ENCODE results near the gene CCDC88B. TPM values are rescaled to one million over a fixed set of nuclear protein-coding genes. Genes with fewer than 3 reads are reported as not detected.

Gene CCDC88B
- total and polyA plus RNA-seq, 4 donors = 13.6 to 56.8 (median 43.4) TPM

DNA sequence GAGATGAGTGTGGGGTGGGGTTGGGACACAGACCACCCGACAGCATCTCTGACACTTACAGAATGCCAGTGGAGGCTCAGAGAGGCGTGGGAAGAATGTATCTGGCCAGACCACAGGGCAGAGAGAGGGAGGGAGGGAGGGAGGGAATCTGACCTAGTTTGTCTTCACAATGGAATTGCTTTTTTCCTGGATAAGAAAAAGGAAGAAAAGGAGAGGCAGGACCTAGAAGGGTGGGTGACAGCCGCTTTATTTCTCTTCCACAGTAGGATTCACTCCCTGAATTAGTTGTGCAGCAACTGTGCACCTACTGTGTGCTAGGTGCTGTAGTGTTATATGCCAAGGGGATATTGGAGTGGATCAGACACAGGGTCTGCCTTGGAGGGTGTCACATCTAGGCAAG is 45.2 kb upstream of the CCDC88B start:
- TF ChIP-seq, protein P1, sequence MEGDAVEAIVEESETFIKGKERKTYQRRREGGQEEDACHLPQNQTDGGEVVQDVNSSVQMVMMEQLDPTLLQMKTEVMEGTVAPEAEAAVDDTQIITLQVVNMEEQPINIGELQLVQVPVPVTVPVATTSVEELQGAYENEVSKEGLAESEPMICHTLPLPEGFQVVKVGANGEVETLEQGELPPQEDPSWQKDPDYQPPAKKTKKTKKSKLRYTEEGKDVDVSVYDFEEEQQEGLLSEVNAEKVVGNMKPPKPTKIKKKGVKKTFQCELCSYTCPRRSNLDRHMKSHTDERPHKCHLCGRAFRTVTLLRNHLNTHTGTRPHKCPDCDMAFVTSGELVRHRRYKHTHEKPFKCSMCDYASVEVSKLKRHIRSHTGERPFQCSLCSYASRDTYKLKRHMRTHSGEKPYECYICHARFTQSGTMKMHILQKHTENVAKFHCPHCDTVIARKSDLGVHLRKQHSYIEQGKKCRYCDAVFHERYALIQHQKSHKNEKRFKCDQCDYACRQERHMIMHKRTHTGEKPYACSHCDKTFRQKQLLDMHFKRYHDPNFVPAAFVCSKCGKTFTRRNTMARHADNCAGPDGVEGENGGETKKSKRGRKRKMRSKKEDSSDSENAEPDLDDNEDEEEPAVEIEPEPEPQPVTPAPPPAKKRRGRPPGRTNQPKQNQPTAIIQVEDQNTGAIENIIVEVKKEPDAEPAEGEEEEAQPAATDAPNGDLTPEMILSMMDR (IDR thresholded peaks at IDR 0.05; ENCODE audit: control extremely low read depth, extremely low read depth) = no peak
- Histone ChIP-seq H3K27me3 (ENCODE audit: control insufficient read depth in 3 of 3, insufficient read depth in 3 of 3, low read length in 2 of 3) (peaks cover 0 to 80% (median 69%) of the 10 kb centered on the region in 3 donors), H3K4me3 (no peak overlapping the region), H3K9me3 (ENCODE audit: control insufficient read depth in 4 of 4, insufficient read depth in 3 of 4, low read length in 3 of 4) (peaks cover 0 to 5% (median 0%) of the 10 kb centered on the region in 4 donors), H3K27ac (ENCODE audit: low read depth in 1 of 2, low read length in 1 of 2) (no peak overlapping the region), H3K36me3 (ENCODE audit: control insufficient read depth in 4 of 4, insufficient read depth in 4 of 4, low read length in 4 of 4) (no peaks in the 10 kb centered on the region), H3K9ac (ENCODE audit: insufficient read depth in 1 of 2, low read length in 2 of 2) (no peak overlapping the region), H3K4me1 (ENCODE audit: control insufficient read depth in 5 of 5, insufficient read depth in 5 of 5, low read length in 5 of 5) (peaks cover 0 to 20% (median 9%) of the 10 kb centered on the region in 5 donors)
- DNase-seq (no peak), ATAC-seq (ENCODE audit: insufficient read depth, low FRiP score) (no peak)
- WGBS, 2 donors = 60 to 73% methylated on average over 3 of the region's 3 CpGs

DNA sequence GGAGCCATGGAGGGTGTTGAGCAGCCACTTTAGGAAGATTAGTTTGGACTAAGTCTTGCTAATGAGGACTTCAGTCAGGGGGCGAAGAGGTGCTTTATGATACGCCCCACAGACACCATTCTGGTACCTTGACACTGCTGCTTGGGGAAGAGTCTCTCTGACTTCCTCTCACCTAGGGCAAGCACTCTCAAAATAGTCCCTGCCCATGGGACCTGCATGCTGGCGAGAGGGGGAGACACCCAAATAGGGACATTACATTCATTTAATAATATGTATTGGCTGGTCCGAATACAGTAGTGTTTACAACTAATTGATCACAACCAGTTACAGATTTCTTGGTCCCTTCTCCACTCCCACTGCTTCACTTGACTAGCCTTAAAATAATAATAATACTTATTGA is 44.2 kb upstream of the CCDC88B start:
- ATAC-seq (ENCODE audit: insufficient read depth, low FRiP score) (no peak), DNase-seq (no peak)
- H3K27me3 ChIP-seq (ENCODE audit: control insufficient read depth in 3 of 3, insufficient read depth in 3 of 3, low read length in 2 of 3) = peaks cover 0 to 82% (median 71%) of the 10 kb centered on the region in 3 donors
- peaks cover 0 to 4% (median 0%) of the 10 kb centered on the region in 4 donors for H3K9me3 ChIP-seq (ENCODE audit: control insufficient read depth in 4 of 4, insufficient read depth in 3 of 4, low read length in 3 of 4)
- H3K4me3 ChIP-seq = no peak overlapping the region
- no peak overlapping the region for H3K27ac ChIP-seq (ENCODE audit: low read depth in 1 of 2, low read length in 1 of 2)
- H3K4me1 ChIP-seq (ENCODE audit: control insufficient read depth in 5 of 5, insufficient read depth in 5 of 5, low read length in 5 of 5) = peaks cover 0 to 27% (median 10%) of the 10 kb centered on the region in 5 donors
- no peaks in the 10 kb centered on the region for H3K36me3 ChIP-seq (ENCODE audit: control insufficient read depth in 4 of 4, insufficient read depth in 4 of 4, low read length in 4 of 4)
- 90 to 94% methylated on average over 4 of the region's 4 CpGs for WGBS, 2 donors
- H3K9ac ChIP-seq (ENCODE audit: insufficient read depth in 1 of 2, low read length in 2 of 2) = no peak overlapping the region
- TF ChIP-seq, protein P1 (IDR thresholded peaks at IDR 0.05; ENCODE audit: control extremely low read depth, extremely low read depth) = no peak

DNA sequence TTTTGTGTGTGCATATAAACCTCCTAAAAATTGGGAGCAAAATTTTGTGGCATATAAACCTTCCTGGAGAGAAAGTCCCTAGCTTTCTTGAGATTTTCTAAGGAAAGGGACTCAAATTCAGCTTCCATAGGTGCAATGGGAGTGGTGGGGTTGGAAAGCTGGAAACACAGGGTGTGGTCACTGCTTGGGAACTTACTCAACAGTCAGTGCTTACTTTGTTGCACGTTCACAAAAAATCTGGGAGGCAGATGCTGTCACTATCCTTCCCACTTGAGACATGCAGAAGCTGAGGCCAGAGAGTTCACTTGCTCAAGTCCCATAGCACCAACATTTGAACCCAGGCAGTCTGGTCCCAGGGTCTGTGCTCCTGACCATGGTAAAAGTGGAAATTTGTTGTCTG is 43.8 kb upstream of the CCDC88B start:
- no peaks in the 10 kb centered on the region for H3K36me3 ChIP-seq (ENCODE audit: control insufficient read depth in 4 of 4, insufficient read depth in 4 of 4, low read length in 4 of 4)
- H3K9ac ChIP-seq (ENCODE audit: insufficient read depth in 1 of 2, low read length in 2 of 2) = no peak overlapping the region
- 20 to 23% methylated on average over 1 of the region's 1 CpG for WGBS, 2 donors
- H3K27me3 ChIP-seq (ENCODE audit: control insufficient read depth in 3 of 3, insufficient read depth in 3 of 3, low read length in 2 of 3) = peaks cover 0 to 82% (median 72%) of the 10 kb centered on the region in 3 donors
- no peak for ATAC-seq (ENCODE audit: insufficient read depth, low FRiP score)
- no peak for DNase-seq
- no peak overlapping the region for H3K4me3 ChIP-seq
- peaks cover 0 to 28% (median 10%) of the 10 kb centered on the region in 5 donors for H3K4me1 ChIP-seq (ENCODE audit: control insufficient read depth in 5 of 5, insufficient read depth in 5 of 5, low read length in 5 of 5)
- no peak overlapping the region for H3K27ac ChIP-seq (ENCODE audit: low read depth in 1 of 2, low read length in 1 of 2)
- TF ChIP-seq, protein P1 (IDR thresholded peaks at IDR 0.05; ENCODE audit: control extremely low read depth, extremely low read depth) = no peak
- peaks cover 0 to 2% (median 0%) of the 10 kb centered on the region in 4 donors for H3K9me3 ChIP-seq (ENCODE audit: control insufficient read depth in 4 of 4, insufficient read depth in 3 of 4, low read length in 3 of 4)

Data from lung (tissue), 12 donors.